AG04450 (cell line): ENCODE results near the gene HUS1. TPM values are rescaled to one million over a fixed set of nuclear protein-coding genes. Genes with fewer than 3 reads are reported as not detected.

ENCODE experiments used
- CTCF ChIA-PET: fragments of 300-600, 350-600 bp; formaldehyde crosslinking; extraction: SDS; loops from one replicate; lab custom pipeline; 2022; ENCODE audit warnings: antibody characterized with exemption, inconsistent platforms; lab: Charles Lee
- POLR2A ChIA-PET: fragments of 350-600 bp; formaldehyde crosslinking; extraction: SDS; loops from one replicate; lab custom pipeline; 2021; ENCODE audit warnings: antibody characterized with exemption, inconsistent platforms; lab: Yijun Ruan, JAX
- DNase-seq: peaks from one replicate; pipeline ENCODE4 v3.0.0-alpha.2; 2011; ENCODE audit warnings: low read depth, low spot score
- H3K27ac ChIP-seq: one replicate; pipeline ENCODE4 v1.5.1; 2012; ENCODE audit warnings: low read depth, low read length, control low read depth
- H3K27me3 ChIP-seq: one replicate; pipeline ENCODE4 v1.6.0; 2012; ENCODE audit warnings: low read length; ENCODE audit not compliant: control insufficient read depth, insufficient read depth
- H3K4me3 ChIP-seq: 2 replicates; pipeline ENCODE4 v1.5.1; 2011; ENCODE audit warnings: mild to moderate bottlenecking, low read depth, low read length, control low read depth
- H3K9me3 ChIP-seq: 2 replicates; pipeline ENCODE4 v1.5.1; 2012; ENCODE audit warnings: low read length; ENCODE audit not compliant: control insufficient read depth, insufficient read depth
- CTCF ChIP-seq: IDR thresholded peaks from 2 replicates; pipeline ENCODE4 v1.5.1; 2011; ENCODE audit warnings: low read depth, low read length, control low read depth, inconsistent platforms
- polyA plus RNA-seq: library from polyadenylated mRNA; depleted of rRNA; stranded (reverse); fragments of >200 nt; gene quantifications from 2 replicates; pipeline ENCODE4 v1.2.3, GENCODE V29; 2011

Gene HUS1
- polyA plus RNA-seq, 1 experiment = 27.9 TPM

- Histone ChIP-seq H3K9me3 (no peaks in the 10 kb centered on the region), H3K27me3 (no peaks in the 10 kb centered on the region), H3K27ac (no peak overlapping the region), H3K4me3 (no peak overlapping the region)
- no peak for TF ChIP-seq CTCF
- ChIA-PET CTCF (interaction anchor here (0.6 to 6.3 kb wide), 5 partner anchors 12 to 704 kb away, joined by 3 to 76 read pairs (median 6); partner anchors contain the start of gene PKD1L1), POLR2A (no interaction called here)
- DNase-seq = no peak
These were observed 8.7 kb downstream of the HUS1 start for GRCh38 chr7:47970761-47971160.

DNA sequence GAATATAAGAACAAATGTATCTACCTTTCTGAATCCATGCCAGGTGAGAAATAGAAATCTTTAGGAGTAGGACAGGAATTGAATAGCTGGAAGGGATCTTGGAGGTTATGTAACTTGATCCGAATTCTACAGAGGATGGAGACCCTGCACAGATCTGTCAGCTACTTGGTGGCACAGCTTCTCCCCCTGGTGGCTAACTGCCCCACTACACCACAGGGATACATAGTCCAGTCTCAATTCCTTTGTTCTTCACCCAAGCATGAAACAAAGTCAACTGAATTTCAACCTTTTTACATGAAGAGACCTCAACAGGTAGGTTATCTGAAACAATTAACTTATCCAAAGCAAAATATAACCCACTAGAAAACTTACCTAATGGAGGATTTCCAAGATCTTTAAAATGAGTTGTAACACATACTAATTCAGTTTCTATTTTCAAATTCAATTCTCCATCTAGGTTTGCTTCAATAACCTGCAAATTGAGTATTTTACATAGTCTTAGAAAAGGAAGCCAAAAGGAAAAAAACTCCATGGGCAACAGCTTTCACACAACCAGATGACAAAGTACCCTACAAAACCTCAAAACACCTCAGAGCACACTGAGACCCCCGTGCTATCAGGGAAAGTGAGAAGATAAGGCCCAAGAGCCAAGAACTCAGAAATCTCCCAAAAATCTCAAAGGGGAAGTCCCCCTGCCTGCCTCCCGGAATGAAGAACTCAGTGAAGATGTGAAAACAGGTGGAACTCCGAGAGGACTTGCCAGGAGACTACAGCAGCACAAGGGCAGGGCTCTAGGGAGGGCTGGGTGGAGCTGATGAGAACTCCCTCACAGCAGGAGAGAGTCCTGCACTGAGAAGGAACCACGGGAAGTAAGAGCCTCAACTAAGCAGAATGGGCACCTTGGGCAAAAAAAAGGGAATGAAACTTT is 10.3 kb downstream of the HUS1 start:
- ChIA-PET POLR2A (interaction anchor here (0.7 kb wide), 1 partner anchor 889 kb away, joined by 7 read pairs; no protein-coding TSS in a partner anchor), CTCF (interaction anchor here (0.6 to 6.3 kb wide), 24 partner anchors 9 to 702 kb away, joined by 3 to 76 read pairs (median 4); partner anchors contain the start of gene PKD1L1)
- H3K27me3 ChIP-seq = no peaks in the 10 kb centered on the region
- no peak for DNase-seq
- H3K9me3 ChIP-seq = no peaks in the 10 kb centered on the region
- H3K4me3 ChIP-seq = no peak overlapping the region
- no peak overlapping the region for H3K27ac ChIP-seq
- peak; percentile 97 for TF ChIP-seq CTCF

- Histone ChIP-seq H3K9me3 (no peaks in the 10 kb centered on the region), H3K27me3 (no peaks in the 10 kb centered on the region), H3K4me3 (no peak overlapping the region), H3K27ac (no peak overlapping the region)
- ChIA-PET CTCF (interaction anchor here (0.6 to 6.3 kb wide), 11 partner anchors 11 to 701 kb away, joined by 3 to 76 read pairs (median 5); partner anchors contain the start of gene PKD1L1), POLR2A (interaction anchor here (0.7 to 1.4 kb wide), 3 partner anchors 23 to 624 kb away, joined by 4 to 7 read pairs (median 4); no protein-coding TSS in a partner anchor)
- TF ChIP-seq CTCF = no peak
- DNase-seq = no peak
These were observed 11.7 kb downstream of the HUS1 start for GRCh38 chr7:47967708-47968107.

DNA sequence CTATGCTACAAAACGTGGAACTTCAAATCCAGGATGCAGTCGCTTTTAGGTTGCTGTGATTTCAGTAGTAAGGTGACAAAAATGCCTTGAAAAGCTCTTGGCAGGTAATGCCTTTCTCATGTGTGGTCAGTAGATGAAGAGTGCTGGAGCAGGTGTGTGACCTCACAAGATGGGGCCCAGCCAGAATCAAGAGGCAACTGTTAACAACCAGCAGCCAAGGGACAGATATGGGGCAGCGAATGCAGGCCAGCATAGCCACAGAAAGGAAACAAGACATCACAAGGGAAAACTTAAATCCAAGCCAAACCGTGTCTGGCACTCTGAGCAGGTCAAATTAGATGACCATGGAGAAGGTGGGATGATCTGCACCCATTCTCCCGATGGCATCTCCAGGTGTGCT is 12.3 kb downstream of the HUS1 start:
- TF ChIP-seq CTCF = no peak
- no peak for DNase-seq
- no peak overlapping the region for H3K4me3 ChIP-seq
- no peaks in the 10 kb centered on the region for H3K27me3 ChIP-seq
- CTCF ChIA-PET = interaction anchor here (0.5 to 6.3 kb wide), 12 partner anchors 11 to 700 kb away, joined by 3 to 76 read pairs (median 6); partner anchors contain the start of gene PKD1L1
- no peak overlapping the region for H3K27ac ChIP-seq
- POLR2A ChIA-PET = interaction anchor here (1.2 to 1.4 kb wide), 2 partner anchors 22 to 26 kb away, joined by 4 read pairs; no protein-coding TSS in a partner anchor
- H3K9me3 ChIP-seq = no peaks in the 10 kb centered on the region
